Epidermal melanocyte (primary cell): ENCODE data around the gene ADAR.

Experiments
- DNase-seq: peaks from one replicate; pipeline ENCODE4 v3.0.0; 2011; ENCODE audit warnings: low spot score; ENCODE audit not compliant: insufficient read length

The ADAR gene

GRCh38 chr1:154619181-154619948, 11.4 kb upstream of the ADAR start:
- DNase-seq, result no peak

- DNase-seq, result no peak
Measured at GRCh38 chr1:154616659-154617345, 8.8 kb upstream of the ADAR start.

DNA sequence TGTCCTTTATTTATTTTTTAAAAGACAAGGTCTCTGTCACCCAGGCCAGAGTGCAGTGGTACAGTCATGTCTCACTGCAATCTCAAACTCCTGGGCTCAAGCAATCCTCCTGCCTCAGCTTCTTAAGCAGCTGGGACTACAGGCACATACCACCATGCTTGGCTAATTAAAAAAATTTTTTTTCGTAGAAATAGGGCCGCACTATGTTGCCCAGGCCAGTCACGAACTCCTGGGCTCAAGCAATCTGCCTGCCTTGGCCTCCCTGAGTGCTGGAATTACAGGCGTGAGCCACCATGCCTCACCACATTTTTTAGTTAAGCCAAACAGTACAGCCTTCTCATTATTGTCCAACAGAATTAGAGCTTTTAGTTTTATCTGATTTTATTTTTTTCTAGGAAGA, 7.4 kb upstream of the ADAR start:
- no peak for DNase-seq

DNA sequence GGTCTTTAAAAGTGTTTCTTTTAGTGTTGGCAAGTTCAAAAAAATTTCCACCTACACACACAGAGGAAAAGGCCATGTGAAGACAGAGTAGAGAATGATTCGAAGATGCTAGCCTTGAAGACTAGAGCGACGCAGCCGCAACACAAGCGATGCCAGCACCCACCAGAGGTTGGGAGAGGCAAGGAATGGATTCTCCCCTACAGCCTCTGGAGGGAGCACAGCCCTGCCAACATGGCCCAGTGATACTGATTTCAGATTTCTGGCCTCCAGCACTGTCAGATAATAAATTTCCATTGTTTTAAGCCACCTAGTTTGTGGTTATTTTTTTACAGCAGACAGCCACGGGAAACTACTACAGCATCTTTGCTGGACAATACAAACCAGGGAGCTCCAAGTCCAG, 6.9 kb upstream of the ADAR start:
- no peak for DNase-seq

- no peak for DNase-seq
Measured at GRCh38 chr1:154614247-154614646, 6.3 kb upstream of the ADAR start.

- no peak for DNase-seq
Measured at GRCh38 chr1:154611150-154611862, 3.3 kb upstream of the ADAR start.

DNA sequence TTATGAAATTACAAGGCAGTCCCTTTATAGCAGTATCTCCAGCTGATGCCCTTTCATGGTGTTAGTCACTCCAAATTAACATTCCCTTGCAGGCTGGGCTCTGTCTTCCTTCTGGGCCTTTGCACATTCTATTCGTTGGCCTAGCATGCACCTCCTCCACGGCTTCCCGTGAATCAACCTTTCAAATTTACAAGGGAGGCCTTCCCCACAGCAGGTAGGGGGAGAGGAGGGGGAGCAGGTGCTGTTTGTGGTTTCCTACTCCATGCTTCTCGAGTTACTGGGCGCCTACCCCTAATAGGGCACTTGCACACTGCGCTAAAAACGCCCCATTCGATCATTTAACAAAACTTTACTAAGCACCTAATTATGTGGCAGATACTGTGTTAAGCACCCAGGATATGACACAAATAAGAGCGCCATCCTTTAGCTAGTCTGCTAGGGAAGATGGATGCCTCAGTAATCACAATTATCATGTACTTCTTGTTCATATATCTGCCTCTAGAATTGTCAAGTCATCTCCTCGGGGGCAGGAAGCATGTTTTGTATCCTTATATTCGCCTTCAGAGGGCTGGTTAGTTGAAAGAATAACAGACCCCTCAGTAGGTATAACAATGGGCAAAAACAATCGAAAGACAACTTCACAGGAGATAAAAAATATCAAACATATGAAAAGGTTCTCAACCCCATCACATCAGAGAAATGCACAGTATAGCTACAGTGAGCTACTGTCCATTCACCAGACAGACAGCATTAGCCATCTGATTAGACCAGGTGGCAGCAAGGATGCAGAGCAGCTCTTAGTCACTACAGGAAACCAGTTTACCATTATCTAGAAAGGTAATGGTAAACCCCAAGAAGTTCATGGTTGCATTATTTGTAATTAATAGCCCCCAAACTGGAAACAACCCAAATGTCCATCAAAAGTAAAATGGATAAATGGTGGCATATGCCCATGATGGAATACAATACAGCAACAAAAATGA, 1.7 kb upstream of the ADAR start:
- no peak for DNase-seq

- DNase-seq, result no peak
Measured at GRCh38 chr1:154608397-154609270, 648 bp upstream of the ADAR start.

GRCh38 chr1:154607106-154607608, 829 bp downstream of the ADAR start:
- DNase-seq, result no peak

DNA sequence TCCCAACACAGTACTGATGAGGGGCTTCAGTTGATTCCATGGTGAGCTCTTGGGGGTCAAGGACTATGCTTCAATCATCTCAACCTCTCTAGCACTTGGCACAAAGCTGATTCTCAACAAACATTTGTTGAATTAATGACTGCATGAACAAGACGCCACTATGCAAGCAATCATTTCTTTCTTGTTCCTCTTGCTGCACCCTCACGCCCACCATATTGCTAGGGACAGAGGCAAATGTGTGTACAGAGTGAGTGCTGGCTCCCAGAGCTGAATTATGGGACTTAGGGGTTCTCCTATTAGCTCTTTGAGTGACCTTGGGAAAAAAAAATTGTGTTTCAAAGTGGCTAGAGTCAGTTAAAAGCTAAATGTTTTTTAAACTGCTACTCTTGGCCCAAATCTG, 2.5 kb downstream of the ADAR start:
- no peak for DNase-seq

GRCh38 chr1:154603317-154603716, 4.7 kb downstream of the ADAR start:
- DNase-seq, result no peak

- no peak for DNase-seq
Measured at GRCh38 chr1:154599658-154600057, 8.3 kb downstream of the ADAR start.

DNA sequence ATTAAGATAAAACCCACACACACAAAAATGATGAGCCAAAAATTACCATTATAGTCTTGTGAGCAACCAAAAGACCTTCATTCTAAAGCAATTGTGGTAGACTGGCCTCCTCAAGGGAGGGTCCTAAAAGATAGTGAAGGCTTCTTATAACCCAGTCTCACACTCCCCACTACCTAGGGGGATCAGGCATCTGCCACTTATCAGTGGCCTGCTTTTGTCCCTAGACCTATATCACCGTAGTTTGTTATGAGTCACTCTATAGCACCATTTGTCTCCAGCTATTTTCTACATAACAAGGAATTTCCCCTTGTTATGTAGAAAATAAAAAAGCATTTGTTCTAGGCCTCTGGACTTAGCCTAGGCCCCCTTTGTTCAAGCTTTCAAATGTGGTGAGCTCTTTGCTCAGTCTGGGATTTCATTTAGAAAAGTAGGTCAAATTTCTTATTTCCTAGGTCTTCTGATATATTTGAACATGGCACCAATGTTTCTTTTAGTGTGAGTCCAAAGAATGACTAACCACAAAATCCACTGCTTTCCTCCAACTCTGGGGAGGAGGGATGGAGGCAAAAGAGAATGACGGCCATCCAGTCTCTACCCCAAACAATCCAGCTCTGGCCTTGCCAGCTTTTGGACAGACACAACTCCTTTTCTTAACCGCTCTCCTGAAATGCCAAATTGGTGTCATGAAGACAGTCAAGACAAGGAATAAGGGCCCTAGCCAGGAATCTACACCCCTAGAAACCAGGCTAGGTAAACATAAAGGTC, 8.9 kb downstream of the ADAR start:
- DNase-seq, result no peak

DNA sequence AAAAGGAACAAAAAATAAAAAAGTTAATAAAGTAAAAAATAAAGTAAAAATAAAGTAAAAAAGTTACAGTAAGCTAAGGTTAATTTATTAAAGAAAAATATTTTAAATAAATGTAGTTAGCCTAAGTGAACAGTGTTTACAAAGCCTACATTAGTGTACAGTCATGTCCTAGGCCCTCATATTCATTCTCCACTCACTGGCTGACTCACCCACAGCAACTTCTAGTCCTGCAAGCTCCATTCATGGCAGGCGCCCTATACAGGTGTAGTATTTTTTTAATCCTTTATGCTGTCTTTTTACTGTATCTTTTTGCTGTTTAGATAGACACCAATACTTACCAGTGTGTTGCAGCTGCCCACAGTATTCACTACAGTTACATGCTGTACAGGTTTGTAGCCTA, 12.4 kb downstream of the ADAR start:
- no peak for DNase-seq

GRCh38 chr1:154594811-154595210, 13.2 kb downstream of the ADAR start:
- DNase-seq, result no peak

DNA sequence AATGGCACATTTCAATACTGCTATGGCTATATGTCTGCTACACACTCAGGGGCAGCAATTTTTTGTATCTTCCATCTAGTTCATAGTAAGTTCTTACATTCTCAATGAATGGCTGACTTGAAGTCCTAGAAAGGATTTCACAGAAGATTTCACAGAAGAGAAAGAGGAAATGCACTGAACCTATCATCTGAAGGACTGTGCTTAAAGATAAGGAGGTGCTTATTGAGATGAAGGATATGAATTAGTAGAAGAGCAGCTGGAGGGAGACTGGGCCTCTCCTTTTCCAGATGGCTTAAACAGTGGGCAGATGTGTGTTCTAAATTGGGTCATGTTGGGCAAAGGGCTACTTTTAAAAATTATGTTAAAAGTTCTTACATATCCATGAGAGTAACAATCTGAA, 14.6 kb downstream of the ADAR start:
- no peak for DNase-seq

- DNase-seq, result no peak
Measured at GRCh38 chr1:154591206-154591605, 16.8 kb downstream of the ADAR start.

GRCh38 chr1:154590756-154591155, 17.2 kb downstream of the ADAR start:
- no peak for DNase-seq

DNA sequence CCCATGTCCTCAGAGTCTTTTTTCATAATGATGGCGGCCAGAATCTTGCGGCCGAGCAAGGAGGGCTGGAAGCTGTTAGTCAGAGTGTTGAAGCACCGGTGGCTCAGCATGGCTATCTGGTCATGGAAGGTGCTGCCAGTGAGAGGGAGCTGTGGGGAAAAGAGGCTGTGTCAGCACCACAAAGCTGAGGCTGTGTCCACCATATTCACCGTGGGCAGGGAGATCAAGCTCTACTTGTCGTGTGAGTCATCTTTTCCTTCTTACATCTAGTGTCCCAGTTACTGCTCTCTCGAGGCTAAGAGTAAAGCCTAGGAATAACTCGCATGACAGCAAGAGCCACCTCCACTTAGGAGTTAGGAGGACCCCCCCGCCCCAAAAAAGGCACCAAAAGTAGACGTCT, 18.2 kb downstream of the ADAR start:
- DNase-seq, result no peak
